Brain microvascular endothelial cell (primary cell): ENCODE measurements around the gene CDCA7.
"Not testable (repeated sequence)": the region's sequence is repeated elsewhere in the genome, so short reads cannot be mapped to it uniquely, and the experiment has no call there.

Source experiments
- DNase-seq: peaks from one replicate; pipeline ENCODE4 v3.0.0-alpha.2; 2020
- H3K27ac ChIP-seq: fragments of 250-450 bp; sonication (Bioruptor Pico); 2 replicates; pipeline ENCODE4 v1.5.1; 2020; ENCODE audit warnings: mild to moderate bottlenecking, moderate library complexity
- H3K27me3 ChIP-seq: fragments of 250-450 bp; sonication (Bioruptor Pico); replicated peaks from 2 replicates; pipeline ENCODE4 v1.5.1; 2020; ENCODE audit warnings: mild to moderate bottlenecking
- H3K36me3 ChIP-seq: fragments of 250-450 bp; sonication (Bioruptor Pico); replicated peaks from 2 replicates; pipeline ENCODE4 v1.5.1; 2020; ENCODE audit warnings: mild to moderate bottlenecking
- H3K4me3 ChIP-seq: 2 replicates; pipeline ENCODE4 v1.5.1; 2011; ENCODE audit warnings: low read depth, mild to moderate bottlenecking, control low read depth, low read length, moderate library complexity
- in situ Hi-C: cut with HindIII; loops from 2 replicates; pipeline ENCODE4 v1.10.0; 2017; ENCODE audit warnings: low sequenced_read_pairs, low pct_ligation_motif_present
- TF ChIP-seq, protein P1 (sequence below): IDR thresholded peaks from 2 replicates; pipeline ENCODE4 v1.5.1; 2011; ENCODE audit warnings: low read depth, mild to moderate bottlenecking, moderate library complexity, low read length, control low read depth, inconsistent platforms; ENCODE audit errors: missing control alignments

CDCA7 gene

DNA sequence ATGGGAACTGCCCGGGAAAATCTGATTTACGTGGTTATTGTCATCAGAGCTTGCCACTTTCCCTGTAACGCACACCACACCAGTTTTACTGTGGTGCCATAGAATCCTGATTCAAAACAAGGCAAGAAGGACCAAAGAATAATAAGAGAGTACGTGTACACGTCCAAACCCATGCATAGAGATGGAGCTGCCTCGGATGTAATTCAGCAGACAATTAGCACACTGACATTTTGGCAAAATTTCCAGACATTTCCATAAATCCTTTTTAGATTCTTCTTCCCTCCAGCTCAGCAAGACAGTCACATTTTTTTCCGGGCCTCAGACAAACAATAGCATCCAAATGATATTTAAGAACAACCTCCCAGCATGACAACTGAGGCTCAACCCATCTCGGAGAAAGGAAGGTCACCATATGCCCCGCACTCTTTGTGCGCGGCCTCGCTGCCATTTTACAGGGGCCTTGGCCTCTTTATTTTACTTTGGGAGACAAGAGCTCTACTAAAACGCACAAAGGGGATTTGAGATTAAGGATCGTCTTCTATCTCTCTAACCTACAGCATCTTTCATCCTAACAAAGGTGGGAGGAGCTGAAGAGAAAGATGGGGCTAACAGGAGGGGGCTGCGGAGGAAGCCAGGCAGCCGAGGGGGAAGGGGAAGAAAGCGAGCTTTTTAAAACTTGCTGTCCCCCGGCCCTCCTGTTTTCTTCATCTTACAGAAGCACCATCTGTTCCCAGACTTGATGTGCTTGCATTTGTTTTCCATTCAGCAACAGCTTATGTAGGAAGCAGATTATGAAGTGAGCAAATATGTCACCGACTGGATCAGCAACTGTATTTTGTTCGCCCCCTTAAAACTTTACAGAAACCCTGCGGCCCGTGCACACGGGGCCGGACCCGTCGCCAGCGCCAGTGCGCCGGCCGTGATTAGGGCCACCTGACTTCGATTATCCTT lies 61.0 kb downstream of the CDCA7 start:
- Histone ChIP-seq H3K4me3 (no peak overlapping the region), H3K27ac (no peak overlapping the region), H3K27me3 (no peaks in the 10 kb centered on the region), H3K36me3 (no peaks in the 10 kb centered on the region)
- no peak for DNase-seq
- in situ Hi-C loops = no loop called here
- TF ChIP-seq, protein P1, sequence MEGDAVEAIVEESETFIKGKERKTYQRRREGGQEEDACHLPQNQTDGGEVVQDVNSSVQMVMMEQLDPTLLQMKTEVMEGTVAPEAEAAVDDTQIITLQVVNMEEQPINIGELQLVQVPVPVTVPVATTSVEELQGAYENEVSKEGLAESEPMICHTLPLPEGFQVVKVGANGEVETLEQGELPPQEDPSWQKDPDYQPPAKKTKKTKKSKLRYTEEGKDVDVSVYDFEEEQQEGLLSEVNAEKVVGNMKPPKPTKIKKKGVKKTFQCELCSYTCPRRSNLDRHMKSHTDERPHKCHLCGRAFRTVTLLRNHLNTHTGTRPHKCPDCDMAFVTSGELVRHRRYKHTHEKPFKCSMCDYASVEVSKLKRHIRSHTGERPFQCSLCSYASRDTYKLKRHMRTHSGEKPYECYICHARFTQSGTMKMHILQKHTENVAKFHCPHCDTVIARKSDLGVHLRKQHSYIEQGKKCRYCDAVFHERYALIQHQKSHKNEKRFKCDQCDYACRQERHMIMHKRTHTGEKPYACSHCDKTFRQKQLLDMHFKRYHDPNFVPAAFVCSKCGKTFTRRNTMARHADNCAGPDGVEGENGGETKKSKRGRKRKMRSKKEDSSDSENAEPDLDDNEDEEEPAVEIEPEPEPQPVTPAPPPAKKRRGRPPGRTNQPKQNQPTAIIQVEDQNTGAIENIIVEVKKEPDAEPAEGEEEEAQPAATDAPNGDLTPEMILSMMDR = no peak

- in situ Hi-C loops, DNase-seq, H3K27ac ChIP-seq, H3K27me3 ChIP-seq, H3K36me3 ChIP-seq, H3K4me3 ChIP-seq: not testable (repeated sequence)
These were observed 61.9 kb downstream of the CDCA7 start for GRCh38 chr2:173416415-173417152.

DNA sequence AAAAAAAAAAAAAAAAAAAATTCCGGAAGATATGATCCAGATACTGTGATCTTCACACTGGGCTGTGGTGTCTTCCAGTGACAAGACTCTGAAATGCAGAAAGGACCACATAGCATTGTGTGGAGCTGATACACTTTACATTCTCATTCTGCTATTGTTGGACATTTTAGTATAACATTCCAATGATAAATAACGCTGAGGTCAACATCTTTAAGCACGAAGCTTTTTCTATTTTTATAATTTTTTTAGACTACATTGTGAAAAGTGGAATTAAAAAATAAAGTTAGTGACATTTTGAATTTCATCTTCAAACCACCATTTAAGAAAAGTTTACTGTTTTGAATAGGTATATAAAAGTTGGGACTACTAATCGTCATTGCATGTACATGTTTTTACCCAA lies 62.7 kb downstream of the CDCA7 start:
- H3K36me3 ChIP-seq = no peaks in the 10 kb centered on the region
- H3K4me3 ChIP-seq = no peak overlapping the region
- no peak for DNase-seq
- TF ChIP-seq, protein P1 = no peak
- no peaks in the 10 kb centered on the region for H3K27me3 ChIP-seq
- no peak overlapping the region for H3K27ac ChIP-seq
- in situ Hi-C loops = no loop called here

DNA sequence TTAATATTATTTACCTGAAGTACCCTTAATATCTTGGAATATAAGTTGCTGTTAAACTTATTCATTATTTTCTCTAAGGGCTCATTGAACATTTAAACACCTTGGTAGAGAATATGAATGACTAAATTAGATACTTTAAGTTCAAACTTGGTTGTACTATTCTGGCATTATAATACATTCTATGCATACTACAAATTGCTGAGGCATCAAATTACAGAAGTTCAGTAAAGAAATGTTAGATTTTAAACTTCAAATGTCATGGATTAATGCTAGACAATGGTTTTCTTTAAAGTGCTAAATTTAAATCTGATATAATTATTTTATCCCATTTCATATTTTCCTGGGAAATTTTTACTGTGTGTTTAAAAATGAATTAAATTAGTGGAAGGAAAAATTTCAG lies 63.1 kb downstream of the CDCA7 start:
- Histone ChIP-seq H3K4me3 (no peak overlapping the region), H3K27ac (no peak overlapping the region), H3K36me3 (no peaks in the 10 kb centered on the region), H3K27me3 (no peaks in the 10 kb centered on the region)
- DNase-seq = no peak
- TF ChIP-seq, protein P1 = no peak
- in situ Hi-C loops = no loop called here
